ENCODE data around the gene INTS6.

Gene INTS6

DNA sequence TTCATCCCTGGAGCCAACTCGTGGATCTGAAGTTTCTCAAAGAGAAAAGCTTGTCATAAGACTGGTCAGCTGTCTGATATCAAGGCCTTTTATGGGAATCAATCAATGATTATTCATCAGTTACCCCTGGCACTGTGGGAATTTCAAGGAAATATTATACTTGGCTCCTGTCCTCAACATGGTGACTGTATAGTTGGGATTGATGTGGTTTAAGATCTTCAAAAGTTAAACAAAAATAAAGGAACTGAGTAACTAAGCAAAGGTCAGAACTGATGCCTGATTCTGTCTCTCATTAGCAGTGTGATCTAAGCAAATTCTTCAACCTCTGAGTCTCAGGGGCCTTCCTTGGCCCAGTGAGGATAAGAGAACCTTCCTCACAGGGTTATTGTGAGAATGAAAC is 135.6 kb downstream of the INTS6 start:
- no peaks in the 10 kb centered on the region for H3K27me3 ChIP-seq (ENCODE audit: control insufficient read depth, insufficient read depth, low read length)
- H3K9ac ChIP-seq (ENCODE audit: low read depth, low read length) = no peak overlapping the region
- H3K9me3 ChIP-seq (ENCODE audit: control insufficient read depth, insufficient read depth, low read length) = no peaks in the 10 kb centered on the region
- H3K4me1 ChIP-seq (ENCODE audit: control insufficient read depth, insufficient read depth, low read length) = peaks cover 18% of the 10 kb centered on the region
- H3K4me3 ChIP-seq (ENCODE audit: low read depth, low read length) = no peak overlapping the region
- H3K36me3 ChIP-seq (ENCODE audit: control insufficient read depth, insufficient read depth, low read length) = no peaks in the 10 kb centered on the region
- H3K27ac ChIP-seq (ENCODE audit: low read depth, low read length) = no peak overlapping the region

DNA sequence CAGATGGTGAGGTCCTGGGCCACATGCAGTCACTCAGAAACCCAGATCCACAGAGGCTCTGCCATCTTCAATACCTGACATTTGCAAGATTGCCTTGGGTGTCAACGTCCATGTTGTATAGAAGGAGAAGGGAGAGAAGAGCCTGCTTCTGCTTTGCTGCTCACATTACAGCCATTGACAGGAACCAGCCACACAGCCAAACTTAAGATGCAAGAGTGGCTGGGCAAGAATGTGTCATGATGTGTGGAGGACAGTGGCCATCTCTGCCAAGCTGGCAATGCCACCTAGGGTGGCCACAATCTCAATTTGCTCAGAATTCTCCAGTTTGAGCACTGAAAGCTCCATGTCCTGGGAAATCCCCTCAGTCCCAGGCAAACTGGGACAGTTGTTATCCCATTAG is 139.2 kb downstream of the INTS6 start:
- peaks cover 22% of the 10 kb centered on the region for H3K4me1 ChIP-seq (ENCODE audit: control insufficient read depth, insufficient read depth, low read length)
- H3K9ac ChIP-seq (ENCODE audit: low read depth, low read length) = no peak overlapping the region
- no peaks in the 10 kb centered on the region for H3K9me3 ChIP-seq (ENCODE audit: control insufficient read depth, insufficient read depth, low read length)
- H3K36me3 ChIP-seq (ENCODE audit: control insufficient read depth, insufficient read depth, low read length) = no peaks in the 10 kb centered on the region
- H3K4me3 ChIP-seq (ENCODE audit: low read depth, low read length) = no peak overlapping the region
- H3K27me3 ChIP-seq (ENCODE audit: control insufficient read depth, insufficient read depth, low read length) = no peaks in the 10 kb centered on the region
- H3K27ac ChIP-seq (ENCODE audit: low read depth, low read length) = no peak overlapping the region

DNA sequence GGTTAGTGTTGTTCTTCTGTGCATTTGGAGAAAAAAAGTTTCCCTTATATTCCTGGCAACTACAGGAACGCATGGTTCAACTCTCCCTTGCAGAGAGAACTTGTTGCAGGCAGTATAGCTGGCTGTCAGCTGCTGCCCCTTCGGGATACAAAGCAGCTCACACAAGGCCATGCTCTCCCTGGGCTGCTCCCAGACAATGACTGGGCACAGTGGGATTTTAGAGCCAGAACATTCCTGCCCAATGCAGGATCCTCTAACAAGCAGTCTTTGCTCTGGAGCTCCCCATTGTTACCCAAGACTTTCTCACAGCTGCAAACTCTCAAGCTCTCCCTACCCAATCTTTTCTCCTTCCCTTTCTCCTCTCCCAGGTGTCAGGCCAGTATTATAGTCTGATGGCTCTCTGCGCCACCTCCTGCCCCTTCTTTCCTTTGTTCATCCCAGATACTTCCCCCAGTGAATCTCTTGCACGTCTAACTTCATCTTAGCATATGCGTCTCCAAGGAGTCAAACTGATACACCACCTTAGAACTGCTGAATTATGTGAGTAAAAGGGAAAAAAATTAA is 140.8 kb downstream of the INTS6 start:
- Histone ChIP-seq H3K36me3 (ENCODE audit: control insufficient read depth, insufficient read depth, low read length) (no peaks in the 10 kb centered on the region), H3K9me3 (ENCODE audit: control insufficient read depth, insufficient read depth, low read length) (no peaks in the 10 kb centered on the region), H3K9ac (ENCODE audit: low read depth, low read length) (no peak overlapping the region), H3K4me3 (ENCODE audit: low read depth, low read length) (no peak overlapping the region), H3K4me1 (ENCODE audit: control insufficient read depth, insufficient read depth, low read length) (peaks cover 25% of the 10 kb centered on the region), H3K27me3 (ENCODE audit: control insufficient read depth, insufficient read depth, low read length) (no peaks in the 10 kb centered on the region), H3K27ac (ENCODE audit: low read depth, low read length) (peak overlapping the region; percentile 16)
